Fibroblast of lung (primary cell): ENCODE data around the gene MEI4.

Experiments used
- EZH2 ChIP-seq: IDR thresholded peaks from 2 replicates; pipeline ENCODE4 v1.5.1; 2012; ENCODE audit warnings: low read length, control low read depth, mild to moderate bottlenecking; ENCODE audit errors: missing control alignments
- TF ChIP-seq, protein P1 (sequence below), 2 donors: IDR thresholded peaks in 1 of 2; conservative IDR thresholded peaks in 1 of 2; 1 replicate in 1 of 2; 2 replicates in 1 of 2; pipeline ENCODE4 v1.5.1; 2011 to 2012; ENCODE audit warnings: low read length in 2 of 2, control low read depth in 1 of 2, inconsistent platforms in 1 of 2, low read depth in 1 of 2, mild to moderate bottlenecking in 1 of 2

GRCh38 chr6:77604476-77604875, 48.4 kb upstream of the MEI4 start:
- TF ChIP-seq, protein P1, sequence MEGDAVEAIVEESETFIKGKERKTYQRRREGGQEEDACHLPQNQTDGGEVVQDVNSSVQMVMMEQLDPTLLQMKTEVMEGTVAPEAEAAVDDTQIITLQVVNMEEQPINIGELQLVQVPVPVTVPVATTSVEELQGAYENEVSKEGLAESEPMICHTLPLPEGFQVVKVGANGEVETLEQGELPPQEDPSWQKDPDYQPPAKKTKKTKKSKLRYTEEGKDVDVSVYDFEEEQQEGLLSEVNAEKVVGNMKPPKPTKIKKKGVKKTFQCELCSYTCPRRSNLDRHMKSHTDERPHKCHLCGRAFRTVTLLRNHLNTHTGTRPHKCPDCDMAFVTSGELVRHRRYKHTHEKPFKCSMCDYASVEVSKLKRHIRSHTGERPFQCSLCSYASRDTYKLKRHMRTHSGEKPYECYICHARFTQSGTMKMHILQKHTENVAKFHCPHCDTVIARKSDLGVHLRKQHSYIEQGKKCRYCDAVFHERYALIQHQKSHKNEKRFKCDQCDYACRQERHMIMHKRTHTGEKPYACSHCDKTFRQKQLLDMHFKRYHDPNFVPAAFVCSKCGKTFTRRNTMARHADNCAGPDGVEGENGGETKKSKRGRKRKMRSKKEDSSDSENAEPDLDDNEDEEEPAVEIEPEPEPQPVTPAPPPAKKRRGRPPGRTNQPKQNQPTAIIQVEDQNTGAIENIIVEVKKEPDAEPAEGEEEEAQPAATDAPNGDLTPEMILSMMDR (conservative IDR thresholded peaks at IDR 0.05 in 1 of 2, IDR thresholded peaks at IDR 0.05 in 1 of 2; ENCODE audit: low read depth in 1 of 2, low read length in 2 of 2), result no peak
- no peak for TF ChIP-seq EZH2
